GM12892 (cell line): ENCODE results near the gene SAMD1.

Experiments used
- DNase-seq: peaks from one replicate; pipeline ENCODE4 v3.0.0; 2011; ENCODE audit not compliant: insufficient read length
- FAIRE-seq: peaks from 2 replicates; lab custom pipeline; 2011; peaks lifted over from hg19 to GRCh38; lab: Jason Lieb, UNC
- POLR2A ChIP-seq: IDR thresholded peaks from 2 replicates; pipeline ENCODE4 v1.6.1; 2011; ENCODE audit warnings: low read depth, low read length, control low read depth
- POLR2AphosphoS5 ChIP-seq: IDR thresholded peaks from 2 replicates; pipeline ENCODE4 v1.6.1; 2011; ENCODE audit warnings: low read depth, low read length, control low read depth
- TAF1 ChIP-seq: IDR thresholded peaks from 2 replicates; pipeline ENCODE4 v1.6.1; 2011; ENCODE audit warnings: low read depth, mild to moderate bottlenecking, control low read depth, low read length, borderline replicate concordance

The SAMD1 gene

DNA sequence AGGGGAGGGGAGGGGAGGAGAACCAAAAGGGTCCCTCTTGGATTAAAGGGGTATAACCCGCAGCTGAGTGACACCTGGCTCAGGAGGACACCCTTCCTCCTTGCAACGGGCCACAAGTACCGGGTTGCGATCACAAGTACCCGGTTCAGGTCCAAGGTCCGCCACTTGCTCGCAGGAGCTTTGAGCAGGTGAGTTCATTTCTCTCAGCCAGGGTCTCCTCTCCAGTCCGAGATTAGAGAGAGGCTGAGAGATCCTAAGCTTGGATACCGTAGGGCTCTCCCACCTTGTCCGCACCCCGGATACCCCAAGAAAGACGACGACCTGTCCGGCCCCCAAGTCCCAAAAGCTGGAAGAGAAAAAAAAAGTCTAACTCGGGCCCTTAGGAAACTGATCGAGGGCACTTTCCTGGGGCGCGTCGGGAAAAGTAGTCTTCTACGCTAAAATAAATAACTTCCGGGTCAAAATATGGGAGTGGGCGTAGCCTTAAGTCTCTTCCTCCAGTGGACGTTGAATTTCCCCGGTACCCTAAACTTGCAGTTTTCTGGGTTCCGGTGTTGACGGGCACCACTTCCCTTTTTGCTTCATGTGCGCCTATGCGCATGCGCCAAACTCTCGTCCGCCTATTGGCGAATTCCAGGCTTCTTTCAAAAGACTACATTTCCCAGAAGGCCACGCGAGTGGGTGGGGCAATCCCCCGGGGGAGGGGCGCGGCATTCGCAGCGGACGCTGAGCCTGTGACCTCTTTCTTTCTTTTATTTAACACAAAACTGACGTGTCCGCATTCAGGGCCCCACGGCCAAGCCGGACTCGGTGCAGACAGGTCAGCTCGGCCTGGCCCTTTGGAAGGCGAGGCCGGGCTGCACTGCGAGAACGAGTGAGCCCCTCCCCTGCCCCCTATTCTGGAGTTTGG, 9.4 kb downstream of the SAMD1 start:
- peak; percentile 95 for DNase-seq
- peak; percentile 71; the same call in 1 of the 2 replicates for TF ChIP-seq POLR2A
- peak; percentile 81 for TF ChIP-seq POLR2AphosphoS5
- peak; percentile 68; the same call in 1 of the 2 replicates for TF ChIP-seq TAF1
- FAIRE-seq: peak; percentile 99

DNA sequence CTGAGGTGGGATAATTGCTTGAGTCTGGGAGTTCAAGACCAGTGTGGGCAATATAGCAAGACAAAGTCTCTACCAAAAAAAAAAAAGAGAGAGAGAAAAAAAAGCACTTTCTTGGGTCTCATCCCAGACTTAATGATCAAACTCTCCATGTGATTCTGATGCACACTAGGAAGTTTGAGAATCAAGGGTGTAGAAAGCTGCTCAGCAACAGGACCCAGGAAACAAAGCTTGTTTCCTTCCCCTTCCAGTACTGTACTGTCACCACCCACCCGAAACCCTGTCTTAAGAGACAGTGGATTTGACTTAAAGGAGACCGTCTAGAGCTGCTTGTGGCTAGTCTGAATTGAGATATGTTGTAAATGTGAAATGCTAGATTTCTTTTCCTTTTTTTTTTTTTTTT, 12.1 kb downstream of the SAMD1 start:
- FAIRE-seq: no peak
- no peak for DNase-seq
- no peak for TF ChIP-seq TAF1
- no peak for TF ChIP-seq POLR2A
- no peak for TF ChIP-seq POLR2AphosphoS5

DNA sequence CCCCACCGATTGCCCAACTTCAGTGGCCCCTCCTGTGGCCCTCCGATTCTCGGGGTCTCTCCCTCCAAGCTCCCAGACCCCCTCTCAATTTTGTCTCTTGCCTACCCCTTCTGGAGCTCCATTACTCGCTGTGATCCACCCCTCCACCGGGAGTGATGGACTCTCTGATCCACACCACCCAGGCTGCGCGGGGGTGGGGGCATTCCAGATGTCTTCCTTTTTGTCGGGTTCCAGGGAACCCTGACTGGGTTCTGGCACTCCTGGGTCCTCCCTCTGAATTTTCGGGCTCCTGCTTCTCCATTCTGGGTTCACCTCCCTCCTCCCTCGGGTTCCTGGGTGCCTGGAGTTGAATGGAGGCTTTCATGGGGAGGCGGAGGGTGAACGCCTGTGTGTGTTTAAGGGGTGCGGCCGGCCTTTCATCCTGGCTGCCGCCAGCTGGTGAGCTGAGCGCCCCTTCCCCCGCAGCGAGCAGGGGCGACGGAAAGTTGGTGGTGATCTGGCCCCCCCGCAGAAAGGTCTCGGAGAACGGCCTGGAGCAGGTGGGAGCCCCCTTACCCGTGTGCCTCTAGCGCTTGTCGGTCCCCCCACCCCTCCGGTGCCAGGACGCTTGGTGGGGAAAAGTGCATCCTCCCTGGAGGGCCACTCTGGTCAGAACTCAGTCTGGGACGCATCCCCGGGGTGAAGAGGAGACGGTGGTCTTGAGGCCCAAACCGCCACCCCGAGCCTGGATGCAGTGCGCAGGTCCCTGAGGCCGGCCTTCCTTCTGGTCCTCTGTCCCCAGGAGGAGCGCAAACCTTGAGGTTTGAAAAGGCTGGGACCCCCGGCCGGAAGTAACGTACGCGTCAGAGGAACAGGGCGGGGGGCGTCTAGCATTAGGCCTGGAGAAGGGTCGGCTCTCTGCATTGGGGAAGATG, 16.4 kb downstream of the SAMD1 start:
- TF ChIP-seq POLR2AphosphoS5: no peak
- no peak for DNase-seq
- no peak for FAIRE-seq

DNA sequence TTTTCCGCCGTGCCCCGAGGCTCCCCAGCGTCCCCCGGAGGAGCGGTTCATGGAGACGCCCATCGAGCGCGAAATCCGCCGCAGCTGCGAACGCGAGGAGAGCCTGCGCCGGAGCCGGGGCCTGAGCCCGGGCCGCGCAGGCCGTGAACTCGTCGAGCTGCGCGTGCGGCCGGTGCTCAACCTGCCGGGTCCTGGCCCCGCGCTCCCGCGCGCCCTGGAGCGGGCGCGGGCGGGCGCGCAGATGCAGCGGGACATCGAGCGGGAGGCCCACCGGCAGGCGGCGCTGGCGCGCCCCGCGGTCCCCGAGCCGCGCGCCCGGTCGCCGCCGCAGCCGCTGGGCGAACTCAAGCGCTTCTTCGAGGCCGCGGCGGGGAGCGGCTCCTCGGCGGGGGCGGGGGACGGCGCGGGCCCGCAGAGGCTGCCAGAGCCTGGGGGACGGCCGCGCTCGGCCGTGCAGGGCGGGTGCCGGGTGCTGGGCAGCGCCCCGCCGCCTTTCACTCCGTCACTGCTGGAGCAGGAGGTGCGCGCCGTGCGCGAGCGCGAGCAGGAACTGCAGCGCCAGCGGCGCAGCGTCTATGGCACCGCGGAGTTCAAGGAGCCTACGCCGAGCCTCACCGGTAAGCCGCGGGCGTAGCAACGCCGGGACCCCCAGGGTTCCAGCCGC, 17.2 kb downstream of the SAMD1 start:
- FAIRE-seq (peak; percentile 87), DNase-seq (peak; percentile 71)
- TF ChIP-seq POLR2AphosphoS5 (no peak), TAF1 (no peak), POLR2A (no peak)

DNA sequence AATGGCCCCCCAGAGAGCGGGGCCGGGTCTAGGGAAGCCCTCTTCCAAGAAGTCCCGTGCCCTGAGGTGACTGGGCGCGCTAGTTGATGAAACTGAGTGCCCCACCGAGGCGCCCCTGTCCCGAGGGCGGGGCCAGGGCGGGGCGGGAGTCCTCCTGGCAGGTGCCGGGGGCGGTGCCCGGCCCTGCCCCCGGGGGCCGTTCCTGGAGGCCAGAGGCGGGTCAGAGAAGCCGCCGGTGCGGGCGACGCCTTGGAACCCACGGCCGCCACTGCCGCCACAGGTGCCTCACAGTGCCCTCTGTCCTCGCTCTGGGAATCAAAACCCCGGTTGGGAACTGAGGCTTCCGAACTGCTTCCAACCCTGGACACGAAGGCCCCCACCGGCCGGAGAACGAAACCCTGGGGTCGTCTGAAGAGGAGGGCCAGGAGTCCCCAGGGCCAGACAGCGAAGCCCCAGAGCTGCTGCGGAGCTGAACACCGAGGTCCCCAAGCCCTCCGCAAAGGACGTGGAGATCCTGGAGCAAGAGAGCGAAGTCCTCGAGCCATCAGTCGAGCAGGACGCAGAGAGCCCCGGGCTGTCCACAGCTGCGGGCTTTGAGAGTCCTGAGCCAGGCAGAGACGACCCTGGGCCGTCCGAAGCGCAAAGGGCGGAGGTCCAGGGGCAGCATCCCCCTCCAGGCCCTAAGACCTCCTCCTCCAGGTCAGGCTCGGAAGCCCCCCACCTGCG, 17.9 kb downstream of the SAMD1 start, which contains the start of gene MISP3:
TSS of gene MISP3 (plus strand) at position 252 of the 726 bp plus-strand sequence. CDS start 524 bp downstream, outside the sequence.
- TF ChIP-seq POLR2AphosphoS5 (no peak), POLR2A (no peak)
- DNase-seq (no peak), FAIRE-seq (no peak)

DNA sequence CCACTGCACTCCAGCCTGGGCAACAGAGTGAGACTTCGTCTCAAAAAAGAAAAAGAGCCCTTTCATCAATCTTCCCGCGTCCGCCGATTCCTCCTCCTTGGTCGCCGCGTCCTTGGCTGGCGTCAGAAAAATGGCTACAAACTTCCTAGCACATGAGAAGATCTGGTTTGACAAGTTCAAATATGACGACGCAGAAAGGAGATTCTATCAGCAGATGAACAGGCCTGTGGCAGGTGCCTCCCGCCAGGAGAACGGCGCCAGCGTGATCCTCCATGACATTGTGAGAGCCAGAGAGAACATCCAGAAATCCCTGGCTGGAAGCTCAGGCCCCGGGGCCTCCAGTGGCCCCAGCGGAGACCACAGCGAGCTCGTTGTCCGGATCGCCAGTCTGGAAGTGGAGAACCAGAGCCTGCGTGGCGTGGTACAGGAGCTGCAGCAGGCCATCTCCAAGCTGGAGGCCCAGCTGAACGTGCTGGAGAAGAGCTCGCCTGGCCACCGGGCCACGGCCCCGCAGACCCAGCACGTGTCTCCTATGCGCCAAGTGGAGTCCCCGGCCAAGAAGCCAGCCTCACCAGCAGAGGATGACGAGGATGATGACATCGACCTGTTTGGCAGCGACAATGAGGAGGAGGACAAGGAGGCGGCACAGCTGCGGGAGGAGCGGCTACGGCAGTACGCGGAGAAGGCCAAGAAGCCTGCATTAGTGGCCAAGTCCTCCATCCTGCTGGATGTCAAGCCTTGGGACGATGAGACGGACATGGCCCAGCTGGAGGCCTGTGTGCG, 20.1 kb downstream of the SAMD1 start:
- FAIRE-seq (no peak), DNase-seq (no peak)
- no peak for TF ChIP-seq POLR2AphosphoS5
- no peak for TF ChIP-seq POLR2A
- no peak for TF ChIP-seq TAF1

DNA sequence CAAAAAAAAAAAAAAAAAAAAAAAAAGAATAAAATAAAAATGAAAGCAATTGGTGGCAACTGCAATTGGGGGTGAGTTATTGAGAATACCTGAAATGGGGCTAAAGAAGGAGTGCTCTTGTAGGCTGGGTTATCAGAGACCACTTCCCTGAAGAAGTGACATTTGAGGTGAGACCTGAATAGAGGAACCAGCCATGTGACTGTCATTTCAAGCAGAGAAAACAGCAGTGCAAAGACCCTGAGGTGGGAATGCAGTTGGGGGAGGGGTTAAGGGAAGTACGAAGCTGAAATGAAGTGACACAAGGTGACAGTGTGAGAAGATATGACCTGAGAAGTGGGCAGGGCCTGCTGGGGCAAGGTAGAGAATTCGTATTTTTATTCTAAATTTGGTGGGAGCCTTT, 24.4 kb downstream of the SAMD1 start:
- TF ChIP-seq POLR2A (no peak), POLR2AphosphoS5 (no peak), TAF1 (no peak)
- DNase-seq (no peak), FAIRE-seq (no peak)

DNA sequence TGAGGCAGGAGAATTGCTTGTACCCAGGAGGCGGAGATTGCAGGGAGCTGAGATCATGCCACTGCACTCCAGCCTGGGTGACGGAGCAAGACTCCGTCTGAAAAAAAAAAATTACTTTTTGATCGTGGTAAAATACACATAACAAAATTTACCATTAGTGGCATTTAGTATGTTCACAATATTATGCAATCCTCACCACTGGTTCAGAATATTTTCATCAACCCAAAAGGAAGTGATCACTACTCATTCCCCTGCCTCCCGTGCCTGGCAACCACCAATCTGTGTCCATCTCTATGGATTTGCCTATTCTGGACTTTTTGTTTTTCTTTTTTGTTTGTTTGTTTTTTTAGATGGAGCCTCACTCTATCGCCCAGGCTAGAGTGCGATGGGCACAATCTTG, 27.4 kb downstream of the SAMD1 start:
- FAIRE-seq (no peak), DNase-seq (no peak)
- TF ChIP-seq TAF1 (no peak), POLR2A (no peak), POLR2AphosphoS5 (no peak)

DNA sequence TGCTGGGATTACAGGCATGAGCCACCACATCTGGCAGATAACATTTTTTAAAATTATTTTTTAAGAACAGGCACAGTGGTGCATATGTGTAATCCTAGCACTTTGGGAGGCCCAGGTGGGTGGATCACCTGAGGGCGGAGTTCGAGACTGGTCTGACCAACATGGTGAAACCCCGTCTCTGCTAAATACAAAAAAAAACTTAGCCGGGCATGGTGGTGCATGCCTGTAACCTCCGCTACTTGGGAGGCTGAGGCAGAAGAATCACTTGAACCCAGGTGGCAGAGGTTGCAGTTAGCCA, 28.0 kb downstream of the SAMD1 start:
- FAIRE-seq (no peak), DNase-seq (no peak)
- TF ChIP-seq TAF1 (no peak), POLR2AphosphoS5 (no peak), POLR2A (no peak)
